Prostate gland (tissue), 2 donors: ENCODE results near the gene MARCHF7.

Experiments used
- CTCF ChIP-seq, 4 experiments: fragments of 200-600 bp in 2 of 4; fragments of 450-650 bp in 2 of 4; sonication (generic) in 2 of 4; IDR thresholded peaks; 1 replicate in 3 of 4; 2 replicates in 1 of 4; pipeline ENCODE4 v1.5.1; 2016 to 2019; ENCODE audit warnings: antibody characterized with exemption in 4 of 4, mild to moderate bottlenecking in 2 of 4, moderate library complexity in 2 of 4
- POLR2A ChIP-seq: fragments of 450-650 bp; IDR thresholded peaks from one replicate; pipeline ENCODE4 v1.6.1; 2016; ENCODE audit warnings: antibody characterized with exemption, mild to moderate bottlenecking

DNA sequence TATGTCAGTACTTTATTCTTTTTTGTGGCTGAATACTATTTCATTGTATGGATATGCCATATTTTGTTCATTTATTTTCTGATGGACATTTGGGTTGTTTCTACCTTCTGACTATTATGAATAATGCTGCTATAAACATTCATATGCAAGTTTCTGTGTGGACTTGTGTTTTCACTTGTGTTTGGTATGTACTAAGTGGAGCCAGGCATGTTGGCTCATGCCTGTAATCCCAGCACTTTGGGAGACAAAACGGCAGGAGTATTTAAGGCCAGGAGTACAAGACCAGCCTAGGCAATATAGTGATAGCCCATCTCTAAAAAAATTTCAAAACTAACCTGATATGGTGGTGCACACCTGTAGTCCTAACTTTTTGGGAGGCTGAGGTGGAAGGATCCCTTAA, 23.3 kb downstream of the MARCHF7 start:
- TF ChIP-seq CTCF (IDR thresholded peaks at IDR 0.05): no peak
- TF ChIP-seq POLR2A: no peak
